A549 (cell line): ENCODE data around the gene ADGRF5. TPM values are rescaled to one million over a fixed set of nuclear protein-coding genes. Genes with fewer than 3 reads are reported as not detected.

ENCODE experiments used
- ATAC-seq, 2 experiments: fragments of 200-7000 bp in 1 of 2; fragments of >200 bp in 1 of 2; cut with Nextera tagmentation in 1 of 2; cut with Tn5 transposase in 1 of 2; 3 replicates each; pipeline versions ENCODE4 v1.8.0 to v1.9.1; 2018 to 2020; ENCODE audit warnings: mild to moderate bottlenecking in 1 of 2, moderate library complexity in 1 of 2
- CTCF ChIA-PET: fragments of 300-600 bp; sonication (Branson Sonifier 250); formaldehyde crosslinking; extraction: SDS; loops from one replicate; lab custom pipeline; 2021; ENCODE audit warnings: antibody characterized with exemption, inconsistent platforms; lab: Yijun Ruan, JAX
- POLR2A ChIA-PET: fragments of 350-600 bp; formaldehyde crosslinking; extraction: SDS; loops from one replicate; lab custom pipeline; 2021; ENCODE audit warnings: antibody characterized with exemption, inconsistent platforms; lab: Yijun Ruan, JAX
- DNase-seq, 2 experiments: peaks; one replicate each; pipeline versions ENCODE4 v3.0.0 to v3.0.0-alpha.2; 2011 to 2016; ENCODE audit warnings: low read depth in 1 of 2, low spot score in 1 of 2
- FAIRE-seq: peaks from 2 replicates; lab custom pipeline; 2011; peaks lifted over from hg19 to GRCh38; lab: Jason Lieb, UNC
- H3K27ac ChIP-seq, 2 experiments: fragments of >200 bp; sonication (Bioruptor Twin); formaldehyde crosslinking; 3 replicates each; pipeline ENCODE4 v1.5.1; 2016 to 2017
- H3K4me1 ChIP-seq: fragments of >200 bp; sonication (Bioruptor Twin); formaldehyde crosslinking; 3 replicates; pipeline ENCODE4 v1.6.1; 2016
- H3K4me2 ChIP-seq: fragments of >200 bp; sonication (Bioruptor Twin); formaldehyde crosslinking; 3 replicates; pipeline ENCODE4 v1.6.1; 2016
- H3K4me3 ChIP-seq: fragments of >200 bp; sonication (Bioruptor Twin); formaldehyde crosslinking; 3 replicates; pipeline ENCODE4 v1.5.1; 2016
- H3K9me3 ChIP-seq: fragments of >200 bp; sonication (Bioruptor Twin); formaldehyde crosslinking; 3 replicates; pipeline ENCODE4 v1.6.1; 2016
- CEBPB ChIP-seq, 2 experiments: fragments of >200 bp in 1 of 2; sonication (Bioruptor Twin) in 1 of 2; formaldehyde crosslinking in 1 of 2; IDR thresholded peaks; 2 replicates each; pipeline ENCODE4 v1.6.1; 2012 to 2016
- CHD2 ChIP-seq: fragments of 150-350 bp; IDR thresholded peaks from 2 replicates; pipeline ENCODE4 v1.6.1; 2014; ENCODE audit warnings: low read length; ENCODE audit not compliant: partially characterized antibody
- ESRRA ChIP-seq: fragments of 150-350 bp; IDR thresholded peaks from 2 replicates; pipeline ENCODE4 v1.6.1; 2014; ENCODE audit warnings: mild to moderate bottlenecking, low read length, borderline replicate concordance
- FOSL2 ChIP-seq, 2 experiments: fragments of 450-650 bp in 1 of 2; fragments of >200 bp in 1 of 2; sonication (Bioruptor Twin) in 1 of 2; formaldehyde crosslinking; IDR thresholded peaks; 2 replicates each; pipeline versions ENCODE4 v1.5.0 to v1.6.1; 2016 to 2020; ENCODE audit warnings: mild to moderate bottlenecking in 1 of 2, moderate library complexity in 1 of 2
- FOXS1 ChIP-seq: fragments of 250-450 bp; sonication (Bioruptor Pico); IDR thresholded peaks from 2 replicates; pipeline ENCODE4 v1.5.0; 2020; ENCODE audit warnings: mild to moderate bottlenecking, moderate library complexity
- GATA3 ChIP-seq: IDR thresholded peaks from 2 replicates; pipeline ENCODE4 v1.6.1; 2012; ENCODE audit warnings: borderline replicate concordance
- JUNB ChIP-seq: fragments of >200 bp; sonication (Bioruptor Twin); formaldehyde crosslinking; IDR thresholded peaks from 2 replicates; pipeline ENCODE4 v1.6.1; 2016
- KDM1A ChIP-seq: fragments of 200-600 bp; sonication (generic); IDR thresholded peaks from 2 replicates; pipeline ENCODE4 v1.6.1; 2016; ENCODE audit warnings: low read depth, mild to moderate bottlenecking
- KDM5A ChIP-seq: fragments of 200-600 bp; sonication (generic); IDR thresholded peaks from 2 replicates; pipeline ENCODE4 v1.6.1; 2016; ENCODE audit warnings: antibody characterized with exemption, mild to moderate bottlenecking
- MAZ ChIP-seq: fragments of 150-350 bp; IDR thresholded peaks from 2 replicates; pipeline ENCODE4 v1.6.1; 2014; ENCODE audit warnings: antibody characterized with exemption, low read depth, low read length, borderline replicate concordance
- NPAS2 ChIP-seq: fragments of 250-450 bp; sonication (Bioruptor Pico); IDR thresholded peaks from 2 replicates; pipeline ENCODE4 v1.8.0; 2022; ENCODE audit warnings: mild to moderate bottlenecking, moderate library complexity, borderline replicate concordance
- NR3C1 ChIP-seq: fragments of >200 bp; sonication (Bioruptor Twin); formaldehyde crosslinking; IDR thresholded peaks from 3 replicates; pipeline ENCODE4 v1.6.1; 2017
- PHF8 ChIP-seq: fragments of 200-600 bp; sonication (generic); IDR thresholded peaks from 2 replicates; pipeline ENCODE4 v1.6.1; 2016; ENCODE audit warnings: low read depth, mild to moderate bottlenecking, antibody characterized with exemption, moderate library complexity, borderline replicate concordance
- POLR2AphosphoS2 ChIP-seq: conservative IDR thresholded peaks from 2 replicates; pipeline ENCODE4 v1.6.1; 2012; ENCODE audit warnings: low read length, improper control_type of control experiment, inconsistent platforms
- RCOR1 ChIP-seq: fragments of 150-350 bp; IDR thresholded peaks from 2 replicates; pipeline ENCODE4 v1.6.1; 2014; ENCODE audit warnings: antibody characterized with exemption, low read length, low read depth
- ZC3H11A ChIP-seq: fragments of 450-650 bp; IDR thresholded peaks from 2 replicates; pipeline ENCODE4 v1.6.1; 2014; ENCODE audit warnings: antibody characterized with exemption, mild to moderate bottlenecking
- WGBS: methylation state at CpG from one replicate; pipeline ENCODE4 v1.1.6; 2017; ENCODE audit errors: missing lambda C conversion rate; 5-methylcytosine and 5-hydroxymethylcytosine counted together
- polyA plus RNA-seq, 4 experiments: library from polyadenylated mRNA; depleted of rRNA in 3 of 4; stranded (reverse); fragments of >200 nt; fragmentation: RNase III in 1 of 4; extraction: RNeasy Plus Mini Kit Qiagen cat#74134 plus additional on column Dnase treatment in 1 of 4; gene quantifications; 2 replicates in 3 of 4; 3 replicates in 1 of 4; pipeline ENCODE4 v1.2.3, GENCODE V29; 2011 to 2017
- TF ChIP-seq, protein P1 (sequence below): IDR thresholded peaks from 2 replicates; pipeline ENCODE4 v1.6.1; 2012
- TF ChIP-seq, protein P2 (sequence below): fragments of 200-600 bp; sonication (generic); IDR thresholded peaks from 2 replicates; pipeline ENCODE4 v1.6.1; 2016; ENCODE audit warnings: antibody characterized with exemption, mild to moderate bottlenecking, moderate library complexity
- TF ChIP-seq, protein P3 (sequence below): fragments of 150-350 bp; IDR thresholded peaks from 2 replicates; pipeline ENCODE4 v1.6.1; 2014; ENCODE audit warnings: low read depth, mild to moderate bottlenecking, low read length
- TF ChIP-seq, protein P4 (sequence below): fragments of 450-650 bp; IDR thresholded peaks from 2 replicates; pipeline ENCODE4 v1.6.1; 2014; ENCODE audit warnings: antibody characterized with exemption
- TF ChIP-seq, protein P5 (sequence below): fragments of >200 bp; sonication (Bioruptor Twin); formaldehyde crosslinking; IDR thresholded peaks from 2 replicates; pipeline ENCODE4 v1.6.1; 2016

Gene ADGRF5
- polyA plus RNA-seq, 2 of the 4 experiments (the other 2 are of a cell fraction), result not detected

DNA sequence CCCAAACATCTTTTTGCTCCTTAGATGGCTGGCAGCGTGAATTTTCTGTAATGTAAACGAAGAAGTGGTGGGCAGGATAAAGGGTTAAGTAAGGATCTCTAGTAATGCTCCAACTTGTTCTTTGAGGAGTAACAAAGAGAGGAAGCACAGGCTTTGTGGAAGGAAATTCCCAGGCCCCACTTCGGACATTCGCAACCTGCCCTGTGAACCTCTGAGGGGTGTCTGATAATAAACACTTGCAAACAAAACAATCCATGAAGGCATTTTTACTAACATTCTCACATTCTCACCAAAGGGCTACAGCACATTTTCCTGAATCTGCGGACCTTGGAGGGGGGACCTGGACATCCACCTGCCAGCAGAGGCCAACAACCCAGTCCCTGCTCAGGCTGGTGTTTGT is 25.8 kb upstream of the ADGRF5 start (continued):
- TF ChIP-seq CEBPB (IDR thresholded peaks at IDR 0.05), result no peak

DNA sequence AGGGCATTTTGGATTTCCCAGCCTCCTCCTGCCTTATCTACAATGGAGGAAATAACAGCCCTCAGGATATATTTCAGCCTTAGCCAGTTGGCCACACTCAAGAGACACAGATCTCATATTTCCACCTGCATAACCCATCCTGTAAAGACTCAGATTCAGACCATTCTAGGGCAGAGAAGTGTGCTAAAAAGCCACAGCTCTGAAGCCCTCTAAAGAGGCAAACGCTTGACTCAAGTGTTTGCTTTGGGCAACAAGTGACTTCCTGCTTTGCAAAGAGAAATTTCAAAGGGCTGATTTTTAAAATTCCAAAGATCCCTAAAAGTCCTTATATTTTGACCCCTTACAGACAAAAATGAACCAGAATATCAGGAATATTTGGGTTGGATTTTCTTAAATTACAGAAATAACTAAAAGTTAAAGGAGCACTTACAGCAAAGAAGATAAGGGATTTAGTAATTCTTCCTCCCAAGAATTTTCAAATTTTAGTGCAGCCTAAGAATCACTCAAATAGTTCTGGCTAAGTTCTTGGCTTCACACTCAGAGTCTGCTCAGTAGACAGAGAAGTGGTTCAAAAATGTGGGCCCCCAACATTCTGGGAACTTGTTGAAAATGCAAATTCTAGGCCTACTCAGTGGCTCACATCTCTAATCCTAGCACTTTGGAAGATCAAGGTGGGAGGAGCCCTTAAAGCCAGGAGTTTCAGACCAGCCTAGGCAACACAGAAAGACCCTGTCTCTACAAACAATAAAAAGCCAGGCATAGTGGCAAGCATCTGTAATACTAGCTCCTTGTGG is 18.9 kb upstream of the ADGRF5 start:
- H3K4me2 ChIP-seq, result no peak overlapping the region
- CTCF ChIA-PET, result no interaction called here
- no peak overlapping the region for H3K27ac ChIP-seq
- H3K4me3 ChIP-seq, result no peak overlapping the region
- no peak for FAIRE-seq
- ATAC-seq, result no peak
- H3K4me1 ChIP-seq, result no peaks in the 10 kb centered on the region
- DNase-seq, result no peak
- TF ChIP-seq, protein P1, sequence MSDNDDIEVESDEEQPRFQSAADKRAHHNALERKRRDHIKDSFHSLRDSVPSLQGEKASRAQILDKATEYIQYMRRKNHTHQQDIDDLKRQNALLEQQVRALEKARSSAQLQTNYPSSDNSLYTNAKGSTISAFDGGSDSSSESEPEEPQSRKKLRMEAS, result no peak
- TF ChIP-seq FOSL2 (IDR thresholded peaks at IDR 0.05) (no peak), FOSL2 (CRISPR knock-in tag; IDR thresholded peaks at IDR 0.05) (no peak), FOXS1 (no peak), ESRRA (no peak), MAZ (no peak), NR3C1 (no peak), KDM5A (no peak), NPAS2 (CRISPR knock-in tag) (no peak), CEBPB (IDR thresholded peaks at IDR 0.05) (no peak), RCOR1 (no peak), JUNB (no peak)
- TF ChIP-seq, protein P2, sequence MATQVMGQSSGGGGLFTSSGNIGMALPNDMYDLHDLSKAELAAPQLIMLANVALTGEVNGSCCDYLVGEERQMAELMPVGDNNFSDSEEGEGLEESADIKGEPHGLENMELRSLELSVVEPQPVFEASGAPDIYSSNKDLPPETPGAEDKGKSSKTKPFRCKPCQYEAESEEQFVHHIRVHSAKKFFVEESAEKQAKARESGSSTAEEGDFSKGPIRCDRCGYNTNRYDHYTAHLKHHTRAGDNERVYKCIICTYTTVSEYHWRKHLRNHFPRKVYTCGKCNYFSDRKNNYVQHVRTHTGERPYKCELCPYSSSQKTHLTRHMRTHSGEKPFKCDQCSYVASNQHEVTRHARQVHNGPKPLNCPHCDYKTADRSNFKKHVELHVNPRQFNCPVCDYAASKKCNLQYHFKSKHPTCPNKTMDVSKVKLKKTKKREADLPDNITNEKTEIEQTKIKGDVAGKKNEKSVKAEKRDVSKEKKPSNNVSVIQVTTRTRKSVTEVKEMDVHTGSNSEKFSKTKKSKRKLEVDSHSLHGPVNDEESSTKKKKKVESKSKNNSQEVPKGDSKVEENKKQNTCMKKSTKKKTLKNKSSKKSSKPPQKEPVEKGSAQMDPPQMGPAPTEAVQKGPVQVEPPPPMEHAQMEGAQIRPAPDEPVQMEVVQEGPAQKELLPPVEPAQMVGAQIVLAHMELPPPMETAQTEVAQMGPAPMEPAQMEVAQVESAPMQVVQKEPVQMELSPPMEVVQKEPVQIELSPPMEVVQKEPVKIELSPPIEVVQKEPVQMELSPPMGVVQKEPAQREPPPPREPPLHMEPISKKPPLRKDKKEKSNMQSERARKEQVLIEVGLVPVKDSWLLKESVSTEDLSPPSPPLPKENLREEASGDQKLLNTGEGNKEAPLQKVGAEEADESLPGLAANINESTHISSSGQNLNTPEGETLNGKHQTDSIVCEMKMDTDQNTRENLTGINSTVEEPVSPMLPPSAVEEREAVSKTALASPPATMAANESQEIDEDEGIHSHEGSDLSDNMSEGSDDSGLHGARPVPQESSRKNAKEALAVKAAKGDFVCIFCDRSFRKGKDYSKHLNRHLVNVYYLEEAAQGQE, result no peak
- TF ChIP-seq, all 56 proteins: peak for 0
- POLR2A ChIA-PET, result no interaction called here
- H3K9me3 ChIP-seq, result no peaks in the 10 kb centered on the region
- WGBS, result 50% methylated on average over 1 of the region's 1 CpG

DNA sequence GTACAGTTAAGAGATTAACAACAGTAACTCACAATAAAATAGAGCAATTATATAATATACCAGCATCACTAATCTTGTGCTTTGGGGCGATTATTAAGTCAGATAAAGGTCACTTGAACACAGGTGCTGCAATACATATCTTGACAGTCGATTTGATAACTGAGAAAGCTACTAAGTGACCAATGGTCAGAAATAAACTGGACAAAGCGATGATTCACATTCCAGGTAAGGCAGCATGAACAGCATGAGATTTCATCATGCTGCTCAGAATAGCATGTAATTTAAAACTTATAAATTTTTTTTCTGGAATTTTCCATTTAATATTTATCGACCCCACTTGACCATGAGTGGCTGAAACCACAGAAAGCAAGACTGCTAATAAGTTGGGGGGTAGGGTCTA is 15.9 kb upstream of the ADGRF5 start:
- FAIRE-seq, result no peak
- no peak for ATAC-seq
- H3K4me3 ChIP-seq, result no peak overlapping the region
- peaks cover 7% of the 10 kb centered on the region; the same call in 2 of the 3 replicates for H3K4me1 ChIP-seq
- TF ChIP-seq KDM1A, result no peak
- TF ChIP-seq GATA3, result no peak
- no peak for TF ChIP-seq ZC3H11A
- no peak for TF ChIP-seq PHF8
- no peak for TF ChIP-seq CHD2
- TF ChIP-seq, protein P3, sequence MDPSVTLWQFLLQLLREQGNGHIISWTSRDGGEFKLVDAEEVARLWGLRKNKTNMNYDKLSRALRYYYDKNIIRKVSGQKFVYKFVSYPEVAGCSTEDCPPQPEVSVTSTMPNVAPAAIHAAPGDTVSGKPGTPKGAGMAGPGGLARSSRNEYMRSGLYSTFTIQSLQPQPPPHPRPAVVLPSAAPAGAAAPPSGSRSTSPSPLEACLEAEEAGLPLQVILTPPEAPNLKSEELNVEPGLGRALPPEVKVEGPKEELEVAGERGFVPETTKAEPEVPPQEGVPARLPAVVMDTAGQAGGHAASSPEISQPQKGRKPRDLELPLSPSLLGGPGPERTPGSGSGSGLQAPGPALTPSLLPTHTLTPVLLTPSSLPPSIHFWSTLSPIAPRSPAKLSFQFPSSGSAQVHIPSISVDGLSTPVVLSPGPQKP, result no peak
- no peak for TF ChIP-seq POLR2AphosphoS2
- TF ChIP-seq, protein P4, sequence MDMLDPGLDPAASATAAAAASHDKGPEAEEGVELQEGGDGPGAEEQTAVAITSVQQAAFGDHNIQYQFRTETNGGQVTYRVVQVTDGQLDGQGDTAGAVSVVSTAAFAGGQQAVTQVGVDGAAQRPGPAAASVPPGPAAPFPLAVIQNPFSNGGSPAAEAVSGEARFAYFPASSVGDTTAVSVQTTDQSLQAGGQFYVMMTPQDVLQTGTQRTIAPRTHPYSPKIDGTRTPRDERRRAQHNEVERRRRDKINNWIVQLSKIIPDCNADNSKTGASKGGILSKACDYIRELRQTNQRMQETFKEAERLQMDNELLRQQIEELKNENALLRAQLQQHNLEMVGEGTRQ, result no peak
- TF ChIP-seq, protein P5, sequence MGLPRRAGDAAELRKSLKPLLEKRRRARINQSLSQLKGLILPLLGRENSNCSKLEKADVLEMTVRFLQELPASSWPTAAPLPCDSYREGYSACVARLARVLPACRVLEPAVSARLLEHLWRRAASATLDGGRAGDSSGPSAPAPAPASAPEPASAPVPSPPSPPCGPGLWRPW, result no peak
- TF ChIP-seq, all 56 proteins: peak for 0
- Histone ChIP-seq H3K27ac (no peak overlapping the region), H3K9me3 (no peaks in the 10 kb centered on the region), H3K4me2 (no peak overlapping the region)
- no peak for DNase-seq
- 53% methylated on average over 4 of the region's 4 CpGs for WGBS
- POLR2A ChIA-PET, result no interaction called here
- CTCF ChIA-PET, result no interaction called here
